ENCODE data around the gene TXNRD2. TPM values are rescaled to one million over a fixed set of nuclear protein-coding genes. Genes with fewer than 3 reads are reported as not detected.

The TXNRD2 gene
- total and polyA plus RNA-seq, 2 of the 4 experiments (the other 2 are of a cell fraction) = 15.6 to 25.7 TPM

GRCh38 chr22:19890502-19891316, 50.9 kb downstream of the TXNRD2 start:
- WGBS, 2 experiments (ENCODE audit: extremely low coverage in 2 of 2, insufficient read length in 1 of 2) = 89% methylated on average over 9 of the region's 20 CpGs; no CpG with 5 or more reads in 1 of the 2 experiments
- DNase-seq (no peak), ATAC-seq (ENCODE audit: low read depth) (no peak)

More at GRCh38 chr22:19890502-19891316, 50.9 kb downstream of the TXNRD2 start:
- H2BK5ac ChIP-seq (ENCODE audit: low read depth, low read length, poor library complexity, severe bottlenecking) = peak overlapping the region; percentile 97
- H4K20me1 ChIP-seq (ENCODE audit: insufficient read depth, low read length) = no peaks in the 10 kb centered on the region; the same call in 1 of the 2 replicates
- H3K23ac ChIP-seq (ENCODE audit: low read depth, low read length) = peak overlapping the region; percentile 55; the same call in 1 of the 2 replicates
- H3K4me2 ChIP-seq (ENCODE audit: low read depth, low read length) = no peak overlapping the region
- POLR2A ChIA-PET (ENCODE audit: unreplicated experiment) = no interaction called here
- in situ Hi-C loops (cut with MboI; ENCODE audit: low sequenced_read_pairs) (no loop called here), intact Hi-C loops (cut with micrococcal nuclease) (loop anchor here (5.0 kb wide), 1 partner anchor 52 kb away; the partner anchor contains the start of genes COMT and TXNRD2), dilution Hi-C loops (cut with HindIII; ENCODE audit: low sequenced_read_pairs, unreplicated experiment) (no loop called here)
- peak overlapping the region; percentile 59 for H2AFZ ChIP-seq (replicated peaks; ENCODE audit: low read length, poor library complexity)
- H3K18ac ChIP-seq (ENCODE audit: low read depth, low read length) = peak overlapping the region; percentile 63; the same call in 1 of the 2 replicates
- peak overlapping the region; percentile 97 for H2BK120ac ChIP-seq (ENCODE audit: low read depth, low read length)
- peaks cover 31% of the 10 kb centered on the region for H3K9me1 ChIP-seq (ENCODE audit: insufficient read depth, low read length)
- peak overlapping the region; percentile 79 for H3K14ac ChIP-seq (replicated peaks; ENCODE audit: low read depth, low read length)
- 0 out of 2 replicates have a peak overlapping the region, but pooled peaks have one; percentile 35 for H3K56ac ChIP-seq (ENCODE audit: extremely low read depth, insufficient read depth, low read length)
- no peak overlapping the region for H3K4me3 ChIP-seq (ENCODE audit: insufficient read depth, low read depth, low read length)
- H2BK15ac ChIP-seq (ENCODE audit: low read depth, low read length) = peak overlapping the region; percentile 88
- peaks cover 0 to 45% of the 10 kb centered on the region in 2 experiments; a peak in 3 of 4 replicates for H3K79me1 ChIP-seq (ENCODE audit: low read depth in 1 of 2, low read length in 2 of 2)
- peak overlapping the region; percentile 92 for H2BK20ac ChIP-seq (ENCODE audit: low read depth, low read length)
- H4K5ac ChIP-seq (ENCODE audit: low read depth, low read length) = peak overlapping the region; percentile 78
- peak overlapping the region; percentile 65 for H3K27ac ChIP-seq (ENCODE audit: insufficient read depth, low read length)
- H3K4me1 ChIP-seq (ENCODE audit: control insufficient read depth, insufficient read depth, low read length) = peaks cover 42% of the 10 kb centered on the region
- no TSS peak for BruUV-seq (replicated peaks)
- H3K27me3 ChIP-seq (ENCODE audit: control insufficient read depth, insufficient read depth, low read length) = no peaks in the 10 kb centered on the region
- H2AK5ac ChIP-seq (ENCODE audit: low read depth, low read length) = peak overlapping the region; percentile 96
- peak overlapping the region; percentile 95 for H2AK9ac ChIP-seq (replicated peaks; ENCODE audit: low read depth, low read length, poor library complexity)
- no peaks in the 10 kb centered on the region for H3K9me3 ChIP-seq (ENCODE audit: control insufficient read depth, insufficient read depth, low read length)
- peaks cover 12% of the 10 kb centered on the region for H3K36me3 ChIP-seq (ENCODE audit: control insufficient read depth, insufficient read depth, low read length)
- no peak for TF ChIP-seq NFE2L2 (IDR thresholded peaks at IDR 0.05; ENCODE audit: low read depth, low read length)
- H3K9ac ChIP-seq (ENCODE audit: low read depth, low read length) = peak overlapping the region; percentile 21; the same call in 1 of the 2 replicates
- H4K91ac ChIP-seq (ENCODE audit: insufficient read depth, low read depth, low read length) = peak overlapping the region; percentile 96
- H3K4ac ChIP-seq (ENCODE audit: low read depth, low read length) = peak overlapping the region; percentile 97
- peak overlapping the region; percentile 73 to 93 for H4K8ac ChIP-seq (ENCODE audit: low read depth in 2 of 2, low read length in 2 of 2)
- CTCF ChIA-PET = no interaction called here

Measured in IMR-90 (cell line).